Left ventricle myocardium inferior (tissue), 1 donor: ENCODE results near the gene TMCC2. TPM values are rescaled to one million over a fixed set of nuclear protein-coding genes. Genes with fewer than 3 reads are reported as not detected.

Experiments used
- DNase-seq: peaks from one replicate; pipeline ENCODE4 v3.0.0-alpha.2; 2020
- H3K27ac ChIP-seq: fragments of 200-600 bp; replicated peaks from 2 replicates; pipeline ENCODE4 v1.8.0; 2021
- H3K27me3 ChIP-seq: fragments of 200-600 bp; 2 replicates; pipeline ENCODE4 v1.8.0; 2021; ENCODE audit warnings: low read depth
- H3K36me3 ChIP-seq: fragments of 200-600 bp; 2 replicates; pipeline ENCODE4 v1.8.0; 2021
- H3K4me1 ChIP-seq: fragments of 200-600 bp; 2 replicates; pipeline ENCODE4 v1.8.0; 2021
- H3K4me3 ChIP-seq: fragments of 200-600 bp; 2 replicates; pipeline ENCODE4 v1.8.0; 2021; ENCODE audit warnings: mild to moderate bottlenecking, moderate library complexity
- H3K9me3 ChIP-seq: fragments of 200-600 bp; replicated peaks from 2 replicates; pipeline ENCODE4 v1.8.0; 2021
- intact Hi-C: fragments of 100-400 bp; cut with micrococcal nuclease; formaldehyde crosslinking; loops from one replicate; pipeline ENCODE4 v1.11.0; 2022
- total RNA-seq: library from RNA; stranded (reverse); fragmentation: NEBNext Ultra II Directional; extraction: Animal tissue kit (Norgen Biotek cat#: 25700); gene quantifications from one replicate; pipeline ENCODE4 v1.2.1, GENCODE V29; 2021
- TF ChIP-seq, protein P1 (sequence below): fragments of 200-600 bp; IDR thresholded peaks from 2 replicates; pipeline ENCODE4 v1.8.0; 2021; ENCODE audit warnings: antibody characterized with exemption, mild to moderate bottlenecking, borderline replicate concordance
- donor health status: DM: no; HTN: yes; CAD: no; lungs with severe emphysema.

Gene TMCC2
- total RNA-seq, 1 donor from 2014 or later = 2.5 TPM

- TF ChIP-seq, protein P1, sequence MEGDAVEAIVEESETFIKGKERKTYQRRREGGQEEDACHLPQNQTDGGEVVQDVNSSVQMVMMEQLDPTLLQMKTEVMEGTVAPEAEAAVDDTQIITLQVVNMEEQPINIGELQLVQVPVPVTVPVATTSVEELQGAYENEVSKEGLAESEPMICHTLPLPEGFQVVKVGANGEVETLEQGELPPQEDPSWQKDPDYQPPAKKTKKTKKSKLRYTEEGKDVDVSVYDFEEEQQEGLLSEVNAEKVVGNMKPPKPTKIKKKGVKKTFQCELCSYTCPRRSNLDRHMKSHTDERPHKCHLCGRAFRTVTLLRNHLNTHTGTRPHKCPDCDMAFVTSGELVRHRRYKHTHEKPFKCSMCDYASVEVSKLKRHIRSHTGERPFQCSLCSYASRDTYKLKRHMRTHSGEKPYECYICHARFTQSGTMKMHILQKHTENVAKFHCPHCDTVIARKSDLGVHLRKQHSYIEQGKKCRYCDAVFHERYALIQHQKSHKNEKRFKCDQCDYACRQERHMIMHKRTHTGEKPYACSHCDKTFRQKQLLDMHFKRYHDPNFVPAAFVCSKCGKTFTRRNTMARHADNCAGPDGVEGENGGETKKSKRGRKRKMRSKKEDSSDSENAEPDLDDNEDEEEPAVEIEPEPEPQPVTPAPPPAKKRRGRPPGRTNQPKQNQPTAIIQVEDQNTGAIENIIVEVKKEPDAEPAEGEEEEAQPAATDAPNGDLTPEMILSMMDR = no peak
- no peaks in the 10 kb centered on the region for H3K36me3 ChIP-seq
- DNase-seq = no peak
- no peak overlapping the region for H3K27ac ChIP-seq
- intact Hi-C loops = no loop called here
- peaks cover 57% of the 10 kb centered on the region for H3K4me1 ChIP-seq
- no peaks in the 10 kb centered on the region for H3K9me3 ChIP-seq
- peaks cover 8% of the 10 kb centered on the region for H3K27me3 ChIP-seq
- no peak overlapping the region for H3K4me3 ChIP-seq
Measured at GRCh38 chr1:205263580-205264190, 35.9 kb downstream of the TMCC2 start.

GRCh38 chr1:205266611-205267305 lies 39.0 kb downstream of the TMCC2 start:
- H3K9me3 ChIP-seq = no peaks in the 10 kb centered on the region
- no peak overlapping the region for H3K4me3 ChIP-seq
- intact Hi-C loops = no loop called here
- peaks cover 8% of the 10 kb centered on the region for H3K27me3 ChIP-seq
- peaks cover 5% of the 10 kb centered on the region for H3K36me3 ChIP-seq
- DNase-seq = no peak
- TF ChIP-seq, protein P1 = no peak
- H3K4me1 ChIP-seq = peaks cover 42% of the 10 kb centered on the region
- no peak overlapping the region for H3K27ac ChIP-seq

- Histone ChIP-seq H3K36me3 (peaks cover 5% of the 10 kb centered on the region), H3K4me3 (no peak overlapping the region), H3K27ac (no peak overlapping the region), H3K9me3 (no peaks in the 10 kb centered on the region), H3K27me3 (peaks cover 8% of the 10 kb centered on the region), H3K4me1 (peaks cover 42% of the 10 kb centered on the region)
- intact Hi-C loops = no loop called here
- no peak for DNase-seq
- TF ChIP-seq, protein P1 = no peak
Measured at GRCh38 chr1:205267306-205267902, 39.7 kb downstream of the TMCC2 start.

DNA sequence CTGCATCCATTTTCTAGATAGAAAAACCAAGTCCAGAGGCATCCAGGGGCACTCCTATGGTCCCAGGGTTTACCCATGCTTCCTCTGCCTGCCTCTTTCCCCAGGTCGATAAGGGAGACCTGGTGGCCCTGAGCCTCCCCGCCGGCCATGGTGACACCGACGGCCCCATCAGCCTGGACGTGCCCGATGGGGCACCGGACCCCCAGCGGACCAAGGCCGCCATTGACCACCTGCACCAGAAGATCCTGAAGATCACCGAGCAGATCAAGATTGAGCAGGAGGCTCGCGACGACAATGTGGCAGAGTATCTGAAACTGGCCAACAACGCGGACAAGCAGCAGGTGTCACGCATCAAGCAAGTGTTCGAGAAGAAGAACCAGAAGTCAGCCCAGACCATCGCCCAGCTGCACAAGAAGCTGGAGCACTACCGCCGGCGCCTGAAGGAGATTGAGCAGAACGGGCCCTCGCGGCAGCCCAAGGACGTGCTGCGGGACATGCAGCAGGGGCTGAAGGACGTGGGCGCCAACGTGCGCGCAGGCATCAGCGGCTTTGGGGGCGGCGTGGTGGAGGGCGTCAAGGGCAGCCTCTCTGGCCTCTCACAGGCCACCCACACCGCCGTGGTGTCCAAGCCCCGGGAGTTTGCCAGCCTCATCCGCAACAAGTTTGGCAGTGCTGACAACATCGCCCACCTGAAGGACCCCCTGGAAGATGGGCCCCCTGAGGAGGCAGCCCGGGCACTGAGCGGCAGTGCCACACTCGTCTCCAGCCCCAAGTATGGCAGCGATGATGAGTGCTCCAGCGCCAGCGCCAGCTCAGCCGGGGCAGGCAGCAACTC lies 41.3 kb downstream of the TMCC2 start:
- intact Hi-C loops = no loop called here
- TF ChIP-seq, protein P1 = no peak
- Histone ChIP-seq H3K27me3 (no peaks in the 10 kb centered on the region), H3K4me3 (no peak overlapping the region), H3K9me3 (no peaks in the 10 kb centered on the region), H3K36me3 (peaks cover 5% of the 10 kb centered on the region), H3K4me1 (peaks cover 45% of the 10 kb centered on the region), H3K27ac (no peak overlapping the region)
- DNase-seq = no peak

DNA sequence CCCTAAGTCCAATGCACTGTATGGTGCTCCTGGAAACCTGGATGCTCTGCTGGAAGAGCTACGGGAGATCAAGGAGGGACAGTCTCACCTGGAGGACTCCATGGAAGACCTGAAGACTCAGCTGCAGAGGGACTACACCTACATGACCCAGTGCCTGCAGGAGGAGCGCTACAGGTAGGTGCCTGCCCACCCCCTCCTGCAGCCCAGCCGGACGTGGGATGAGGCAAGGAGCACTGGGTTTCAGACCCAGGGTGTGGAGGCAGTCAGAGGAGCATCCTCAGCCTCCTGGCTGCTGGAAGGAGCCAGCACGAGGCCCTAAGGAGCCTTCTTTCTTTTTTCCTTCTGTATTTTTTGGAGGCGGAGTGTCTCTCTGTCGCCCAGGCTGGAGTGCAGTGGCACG lies 42.0 kb downstream of the TMCC2 start:
- TF ChIP-seq, protein P1 = no peak
- intact Hi-C loops = no loop called here
- Histone ChIP-seq H3K36me3 (peaks cover 5% of the 10 kb centered on the region), H3K27ac (no peak overlapping the region), H3K4me3 (no peak overlapping the region), H3K27me3 (no peaks in the 10 kb centered on the region), H3K9me3 (no peaks in the 10 kb centered on the region), H3K4me1 (peaks cover 49% of the 10 kb centered on the region)
- DNase-seq = no peak
